ENCODE results near the gene CHURC1. TPM values are rescaled to one million over a fixed set of nuclear protein-coding genes. Genes with fewer than 3 reads are reported as not detected.

Gene CHURC1
- 51.6 and 53.1 TPM in 2 replicates for total RNA-seq
- long read RNA-seq, transcript CHURC1-208 (4 exons, 3,615 nt), result minor isoform, 22 of 135 reads
- long read RNA-seq, transcript CHURC1-207 (2 exons, 571 nt), result minor isoform, 12 of 135 reads
- long read RNA-seq, transcript CHURC1-203 (4 exons, 2,629 nt), result major isoform, 95 of 135 reads
- long read RNA-seq, partial matches to known transcripts, result 1 of 135 reads
- long read RNA-seq, other reads (novel, unspliced or antisense), result 3 of 135 reads

GRCh38 chr14:64914237-64915028, at the start of gene CHURC1:
Gene CHURC1, plus strand, starts transcription at chr14:64914455. Its CDS starts 41 bp downstream, at chr14:64914496.
- peak within 1 kb of the TSS; percentile 95 for H3K27ac Mint-ChIP-seq (ENCODE audit: unreplicated experiment)
- H3K27me3 Mint-ChIP-seq (ENCODE audit: unreplicated experiment), result peaks cover 29% of the 10 kb centered on the region
- no peaks in the 10 kb centered on the region for H3K9me3 Mint-ChIP-seq (ENCODE audit: unreplicated experiment)
- TF ChIP-seq CTCF (IDR thresholded peaks at IDR 0.05), result no peak
- DNase-seq (ENCODE audit: extremely low spot score, unreplicated experiment), result peak; percentile 99
- no peaks in the 10 kb centered on the region for H3K36me3 Mint-ChIP-seq (ENCODE audit: unreplicated experiment)
- H3K4me1 Mint-ChIP-seq (ENCODE audit: unreplicated experiment), result peaks cover 25% of the 10 kb centered on the region
- peak within 1 kb of the TSS; percentile 87 for H3K4me3 Mint-ChIP-seq (ENCODE audit: unreplicated experiment)

GRCh38 chr14:64865109-64865508, 49.1 kb upstream of the CHURC1 start:
- no peak for DNase-seq (ENCODE audit: extremely low spot score, unreplicated experiment)
- no peak for TF ChIP-seq CTCF (IDR thresholded peaks at IDR 0.05)
- H3K27ac Mint-ChIP-seq (ENCODE audit: unreplicated experiment), result no peak overlapping the region
- peaks cover 74% of the 10 kb centered on the region for H3K27me3 Mint-ChIP-seq (ENCODE audit: unreplicated experiment)
- H3K36me3 Mint-ChIP-seq (ENCODE audit: unreplicated experiment), result no peaks in the 10 kb centered on the region
- no peaks in the 10 kb centered on the region for H3K4me1 Mint-ChIP-seq (ENCODE audit: unreplicated experiment)
- H3K4me3 Mint-ChIP-seq (ENCODE audit: unreplicated experiment), result no peak overlapping the region
- H3K9me3 Mint-ChIP-seq (ENCODE audit: unreplicated experiment), result no peaks in the 10 kb centered on the region

- Mint-ChIP-seq H3K4me3 (ENCODE audit: unreplicated experiment) (no peak overlapping the region), H3K27ac (ENCODE audit: unreplicated experiment) (no peak overlapping the region), H3K36me3 (ENCODE audit: unreplicated experiment) (no peaks in the 10 kb centered on the region)
Measured at GRCh38 chr14:64865992-64866391, 48.3 kb upstream of the CHURC1 start.

GRCh38 chr14:64867182-64867581, 47.1 kb upstream of the CHURC1 start:
- no peak overlapping the region for H3K27ac Mint-ChIP-seq (ENCODE audit: unreplicated experiment)
- no peak for DNase-seq (ENCODE audit: extremely low spot score, unreplicated experiment)
- H3K27me3 Mint-ChIP-seq (ENCODE audit: unreplicated experiment), result peaks cover 73% of the 10 kb centered on the region
- H3K9me3 Mint-ChIP-seq (ENCODE audit: unreplicated experiment), result no peaks in the 10 kb centered on the region
- TF ChIP-seq CTCF (IDR thresholded peaks at IDR 0.05), result no peak
- no peak overlapping the region for H3K4me3 Mint-ChIP-seq (ENCODE audit: unreplicated experiment)
- no peaks in the 10 kb centered on the region for H3K4me1 Mint-ChIP-seq (ENCODE audit: unreplicated experiment)
- no peaks in the 10 kb centered on the region for H3K36me3 Mint-ChIP-seq (ENCODE audit: unreplicated experiment)

More at GRCh38 chr14:64865992-64866391, 48.3 kb upstream of the CHURC1 start:
- H3K9me3 Mint-ChIP-seq (ENCODE audit: unreplicated experiment), result no peaks in the 10 kb centered on the region
- H3K27me3 Mint-ChIP-seq (ENCODE audit: unreplicated experiment), result peaks cover 75% of the 10 kb centered on the region
- DNase-seq (ENCODE audit: extremely low spot score, unreplicated experiment), result no peak
- no peaks in the 10 kb centered on the region for H3K4me1 Mint-ChIP-seq (ENCODE audit: unreplicated experiment)
- TF ChIP-seq CTCF (IDR thresholded peaks at IDR 0.05), result no peak

- no peaks in the 10 kb centered on the region for H3K9me3 Mint-ChIP-seq (ENCODE audit: unreplicated experiment)
Measured at GRCh38 chr14:64868379-64868778, 45.9 kb upstream of the CHURC1 start.

More at GRCh38 chr14:64868379-64868778, 45.9 kb upstream of the CHURC1 start:
- peaks cover 78% of the 10 kb centered on the region for H3K27me3 Mint-ChIP-seq (ENCODE audit: unreplicated experiment)
- no peak overlapping the region for H3K4me3 Mint-ChIP-seq (ENCODE audit: unreplicated experiment)
- DNase-seq (ENCODE audit: extremely low spot score, unreplicated experiment), result no peak
- no peaks in the 10 kb centered on the region for H3K36me3 Mint-ChIP-seq (ENCODE audit: unreplicated experiment)
- no peaks in the 10 kb centered on the region for H3K4me1 Mint-ChIP-seq (ENCODE audit: unreplicated experiment)
- no peak for TF ChIP-seq CTCF (IDR thresholded peaks at IDR 0.05)
- H3K27ac Mint-ChIP-seq (ENCODE audit: unreplicated experiment), result no peak overlapping the region
